GM12892 (cell line): ENCODE results near the gene SUPT20H.
A peak's percentile ranks its signal among the peaks of the same experiment; 100 is the strongest.

Source experiments
- DNase-seq: peaks from one replicate; pipeline ENCODE4 v3.0.0; 2011; ENCODE audit not compliant: insufficient read length
- FAIRE-seq: peaks from 2 replicates; lab custom pipeline; 2011; peaks lifted over from hg19 to GRCh38; lab: Jason Lieb, UNC
- POLR2A ChIP-seq: IDR thresholded peaks from 2 replicates; pipeline ENCODE4 v1.6.1; 2011; ENCODE audit warnings: low read depth, low read length, control low read depth
- POLR2AphosphoS5 ChIP-seq: IDR thresholded peaks from 2 replicates; pipeline ENCODE4 v1.6.1; 2011; ENCODE audit warnings: low read depth, low read length, control low read depth
- TAF1 ChIP-seq: IDR thresholded peaks from 2 replicates; pipeline ENCODE4 v1.6.1; 2011; ENCODE audit warnings: low read depth, mild to moderate bottlenecking, control low read depth, low read length, borderline replicate concordance

Gene SUPT20H

DNA sequence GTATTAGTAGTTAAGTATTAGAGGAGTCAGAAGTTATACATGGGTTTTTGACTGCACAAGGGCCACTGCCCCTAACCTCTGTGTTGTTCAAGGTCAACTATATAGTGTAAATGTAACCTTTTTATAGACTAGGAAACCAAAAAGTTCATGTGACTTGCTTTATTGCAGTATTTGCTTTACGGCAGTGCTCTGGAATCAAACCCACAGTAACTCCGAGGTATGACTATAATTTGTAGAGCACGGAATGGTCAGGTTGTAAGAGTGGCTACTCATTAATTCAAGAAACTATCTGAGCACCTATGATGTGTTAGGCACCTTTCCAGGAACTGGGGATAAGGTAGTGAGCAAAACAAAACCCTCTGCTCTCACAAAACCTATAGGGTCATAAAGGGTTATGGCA lies 22.2 kb downstream of the SUPT20H start:
- TF ChIP-seq POLR2AphosphoS5, result no peak
- TF ChIP-seq POLR2A, result no peak
- no peak for TF ChIP-seq TAF1
- DNase-seq, result no peak
- FAIRE-seq, result no peak

DNA sequence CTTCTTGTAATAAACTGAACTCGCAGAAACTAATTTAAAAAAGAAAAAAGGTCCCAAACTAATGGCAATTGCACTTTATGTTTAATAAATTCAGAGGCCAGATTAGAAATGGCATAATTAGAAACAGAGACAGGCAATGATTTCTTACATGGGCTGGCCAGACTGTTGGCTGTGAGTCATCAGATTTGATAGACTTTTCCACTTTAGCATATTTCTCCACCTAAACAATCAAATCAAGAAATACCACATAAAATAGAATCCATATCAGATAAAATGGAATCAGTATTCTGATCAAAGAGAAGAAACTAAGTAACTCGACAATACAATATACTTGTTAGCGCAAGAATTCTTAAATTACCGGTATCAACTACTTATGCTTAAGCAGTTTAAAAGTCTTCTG lies 29.9 kb downstream of the SUPT20H start:
- TF ChIP-seq TAF1 (no peak), POLR2A (no peak), POLR2AphosphoS5 (no peak)
- no peak for DNase-seq
- no peak for FAIRE-seq

DNA sequence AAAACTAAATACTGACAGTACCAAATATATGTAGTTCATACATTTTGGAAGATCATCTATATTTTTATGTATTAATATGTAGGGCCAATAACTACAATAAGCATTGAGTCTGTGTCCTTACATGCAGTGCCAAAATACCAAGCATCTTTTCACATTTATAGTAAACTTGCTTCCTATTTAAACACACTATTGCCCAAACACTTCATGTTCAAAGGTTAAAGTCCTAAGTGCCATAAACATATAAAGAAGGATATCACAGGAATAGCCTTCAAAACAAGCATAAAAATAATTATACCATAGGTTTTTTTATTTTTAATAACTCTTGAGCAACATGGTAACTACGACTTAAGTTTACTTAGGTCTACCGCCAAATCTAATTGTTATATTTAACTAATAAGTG lies 31.8 kb downstream of the SUPT20H start:
- FAIRE-seq, result no peak
- TF ChIP-seq TAF1 (no peak), POLR2A (no peak), POLR2AphosphoS5 (no peak)
- DNase-seq, result no peak

DNA sequence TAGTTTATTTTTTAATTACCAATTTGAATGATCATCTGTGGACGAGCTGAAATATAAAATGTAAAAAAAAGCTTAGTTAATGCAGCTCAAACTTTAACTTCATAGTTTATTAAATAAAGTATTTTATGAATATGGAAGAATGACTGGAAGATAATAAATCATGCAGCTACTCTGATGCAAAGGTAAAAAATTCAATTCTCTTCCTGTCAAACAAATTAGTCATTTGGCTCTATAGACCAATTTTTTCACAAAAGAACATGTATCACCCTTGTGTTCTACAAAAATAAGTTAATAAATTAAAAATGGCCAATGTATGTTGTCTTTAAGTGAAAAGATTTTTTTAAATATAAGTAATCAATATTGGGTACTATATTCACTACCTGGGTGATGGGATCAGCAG lies 32.7 kb downstream of the SUPT20H start:
- DNase-seq (no peak), FAIRE-seq (no peak)
- no peak for TF ChIP-seq POLR2AphosphoS5
- TF ChIP-seq TAF1, result no peak
- no peak for TF ChIP-seq POLR2A

GRCh38 chr13:37023871-37024270 lies 35.6 kb downstream of the SUPT20H start:
- no peak for TF ChIP-seq TAF1
- TF ChIP-seq POLR2AphosphoS5, result no peak
- no peak for TF ChIP-seq POLR2A
- no peak for FAIRE-seq

DNA sequence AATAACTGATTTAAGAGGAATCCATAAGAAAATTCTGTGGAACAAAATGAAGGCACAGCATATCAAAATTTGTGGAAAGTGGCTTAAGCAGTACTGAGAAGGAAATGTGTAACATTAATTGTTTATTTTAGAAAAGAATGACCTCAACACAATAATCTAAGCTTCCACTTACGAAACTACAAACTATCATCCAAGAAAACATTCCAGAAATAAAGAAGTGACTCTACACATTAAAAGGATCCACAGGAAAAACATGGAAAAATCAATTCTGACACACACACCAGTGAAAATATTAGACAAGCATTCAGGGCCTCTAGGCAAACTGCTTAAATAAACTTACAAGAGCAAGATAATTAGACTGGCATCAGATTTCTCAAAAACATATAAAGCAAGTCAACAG lies 44.9 kb downstream of the SUPT20H start:
- DNase-seq, result no peak
- TF ChIP-seq POLR2AphosphoS5, result no peak
- TF ChIP-seq TAF1, result no peak
- no peak for TF ChIP-seq POLR2A
- no peak for FAIRE-seq

More at GRCh38 chr13:37023871-37024270, 35.6 kb downstream of the SUPT20H start:
- no peak for DNase-seq

- no peak for FAIRE-seq
- no peak for DNase-seq
- no peak for TF ChIP-seq POLR2A
- no peak for TF ChIP-seq TAF1
- no peak for TF ChIP-seq POLR2AphosphoS5
Measured at GRCh38 chr13:37011788-37012187, 47.7 kb downstream of the SUPT20H start.

- DNase-seq (no peak), FAIRE-seq (no peak)
Measured at GRCh38 chr13:37011002-37011401, 48.5 kb downstream of the SUPT20H start.

GRCh38 chr13:37010424-37010823 lies 49.1 kb downstream of the SUPT20H start:
- TF ChIP-seq TAF1, result no peak
- DNase-seq, result no peak
- no peak for FAIRE-seq

More at GRCh38 chr13:37011002-37011401, 48.5 kb downstream of the SUPT20H start:
- TF ChIP-seq POLR2A, result no peak
- TF ChIP-seq POLR2AphosphoS5, result no peak
- TF ChIP-seq TAF1, result no peak

- TF ChIP-seq TAF1 (no peak), POLR2AphosphoS5 (no peak), POLR2A (no peak)
- no peak for FAIRE-seq
- DNase-seq, result no peak
Measured at GRCh38 chr13:37009692-37010091, 49.8 kb downstream of the SUPT20H start.

DNA sequence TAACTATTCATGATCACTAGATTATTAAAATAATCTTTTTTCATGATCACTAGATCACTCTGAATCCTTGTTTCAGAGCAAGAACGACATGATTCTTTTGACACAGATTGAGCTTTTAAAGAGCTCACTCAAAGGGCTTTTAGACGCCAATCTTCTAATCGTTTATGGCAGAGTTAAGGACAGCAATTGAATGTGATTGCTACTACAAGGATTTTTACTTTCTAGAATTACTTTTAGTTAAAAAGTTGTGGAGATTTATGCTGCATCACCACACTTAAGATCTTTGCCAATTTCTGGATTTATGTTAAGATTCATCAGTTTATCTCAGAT lies 57.6 kb downstream of the SUPT20H start:
- DNase-seq (no peak), FAIRE-seq (peak; percentile 14)
- TF ChIP-seq POLR2A, result no peak
- no peak for TF ChIP-seq TAF1
- no peak for TF ChIP-seq POLR2AphosphoS5

DNA sequence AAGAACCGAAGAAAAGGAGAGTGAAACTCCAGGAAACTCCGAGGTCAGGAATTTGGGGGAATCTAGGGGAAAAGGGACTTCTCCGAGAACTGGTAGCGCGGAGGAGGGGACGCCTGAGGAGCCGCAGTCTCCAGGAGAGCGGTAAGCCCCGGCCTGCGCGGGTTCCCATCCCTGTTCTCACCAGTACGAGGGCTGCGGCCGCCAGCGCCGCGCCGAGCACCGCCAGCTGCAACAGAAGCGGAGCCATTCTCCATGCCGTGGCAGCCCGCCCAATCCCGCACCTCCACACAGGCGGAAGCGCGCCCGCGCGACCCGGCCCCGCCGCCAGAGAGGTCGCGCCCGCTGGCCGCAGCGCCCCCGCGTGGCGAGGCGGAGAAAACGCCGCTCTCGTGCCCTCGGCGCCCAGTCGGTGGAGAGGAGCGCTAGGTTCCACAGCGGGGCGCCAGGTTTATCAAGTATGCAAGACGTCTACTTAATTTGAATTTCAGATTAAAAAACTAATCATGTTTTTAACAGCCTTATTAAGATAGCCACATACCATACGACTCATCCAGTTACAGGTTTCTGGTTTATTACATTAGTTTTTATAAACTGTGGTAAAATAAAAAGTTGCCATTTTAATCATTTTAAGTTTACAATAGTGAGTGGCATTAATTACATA lies 60.3 kb downstream of the SUPT20H start, which contains the start of gene ALG5:
TSS of gene ALG5 (minus strand) at position 287 of the 661 bp plus-strand sequence. CDS start at position 247, 40 bp downstream.
- DNase-seq (peak; percentile 72), FAIRE-seq (peak; percentile 87)
- TF ChIP-seq TAF1, result peak; percentile 96
- TF ChIP-seq POLR2A, result peak; percentile 97
- peak; percentile 94 for TF ChIP-seq POLR2AphosphoS5
